Measurements from ENCODE around the gene MAFG. TPM values are rescaled to one million over a fixed set of nuclear protein-coding genes. Genes with fewer than 3 reads are reported as not detected.

MAFG gene
- total RNA-seq, 1 experiment from 2014 or later, result 31.7 TPM

GRCh38 chr17:81915331-81915730, 12.2 kb downstream of the MAFG start:
- Histone ChIP-seq H3K27me3 (ENCODE audit: control insufficient read depth, insufficient read depth, low read length) (peaks cover 2% of the 10 kb centered on the region; the same call in 1 of the 2 replicates), H3K4me3 (ENCODE audit: insufficient read depth, low read depth, low read length) (no peak overlapping the region), H3K36me3 (replicated peaks; ENCODE audit: control insufficient read depth, insufficient read depth, low read length) (peaks cover 12% of the 10 kb centered on the region)
- DNase-seq, result no peak

- Histone ChIP-seq H3K27me3 (ENCODE audit: control insufficient read depth, insufficient read depth, low read length) (peaks cover 2% of the 10 kb centered on the region; the same call in 1 of the 2 replicates), H3K4me3 (ENCODE audit: insufficient read depth, low read depth, low read length) (no peak overlapping the region), H3K36me3 (replicated peaks; ENCODE audit: control insufficient read depth, insufficient read depth, low read length) (peaks cover 9% of the 10 kb centered on the region)
- no peak for DNase-seq
Observed at GRCh38 chr17:81914103-81914850, 13.3 kb downstream of the MAFG start.

- H3K36me3 ChIP-seq (replicated peaks; ENCODE audit: control insufficient read depth, insufficient read depth, low read length), result peaks cover 7% of the 10 kb centered on the region
Observed at GRCh38 chr17:81913394-81914102, 14.0 kb downstream of the MAFG start.

GRCh38 chr17:81912441-81913309, 14.9 kb downstream of the MAFG start:
- Histone ChIP-seq H3K4me3 (ENCODE audit: insufficient read depth, low read depth, low read length) (no peak overlapping the region), H3K36me3 (replicated peaks; ENCODE audit: control insufficient read depth, insufficient read depth, low read length) (peaks cover 10% of the 10 kb centered on the region), H3K27me3 (ENCODE audit: control insufficient read depth, insufficient read depth, low read length) (peaks cover 2% of the 10 kb centered on the region; the same call in 1 of the 2 replicates)
- no peak for DNase-seq

More at GRCh38 chr17:81913394-81914102, 14.0 kb downstream of the MAFG start:
- H3K27me3 ChIP-seq (ENCODE audit: control insufficient read depth, insufficient read depth, low read length), result peaks cover 2% of the 10 kb centered on the region; the same call in 1 of the 2 replicates
- DNase-seq, result no peak
- no peak overlapping the region for H3K4me3 ChIP-seq (ENCODE audit: insufficient read depth, low read depth, low read length)

GRCh38 chr17:81911969-81912368, 15.6 kb downstream of the MAFG start:
- H3K4me3 ChIP-seq (ENCODE audit: insufficient read depth, low read depth, low read length), result peak overlapping the region; percentile 9; the same call in 1 of the 2 replicates
- peaks cover 2% of the 10 kb centered on the region; the same call in 1 of the 2 replicates for H3K27me3 ChIP-seq (ENCODE audit: control insufficient read depth, insufficient read depth, low read length)
- no peak for DNase-seq
- peaks cover 10% of the 10 kb centered on the region for H3K36me3 ChIP-seq (replicated peaks; ENCODE audit: control insufficient read depth, insufficient read depth, low read length)

GRCh38 chr17:81911277-81911961, 16.1 kb downstream of the MAFG start, which contains the start of gene PCYT2:
PCYT2 (minus strand) TSS chr17:81911399; CDS start chr17:81911355, 44 bp downstream.
- Histone ChIP-seq H3K4me3 (ENCODE audit: insufficient read depth, low read depth, low read length) (peak within 1 kb of the TSS; percentile 78), H3K27me3 (ENCODE audit: control insufficient read depth, insufficient read depth, low read length) (peaks cover 2% of the 10 kb centered on the region; the same call in 1 of the 2 replicates), H3K36me3 (replicated peaks; ENCODE audit: control insufficient read depth, insufficient read depth, low read length) (peaks cover 10% of the 10 kb centered on the region)
- peak; percentile 100 for DNase-seq

- no peak for DNase-seq
- H3K27me3 ChIP-seq (ENCODE audit: control insufficient read depth, insufficient read depth, low read length), result peaks cover 2% of the 10 kb centered on the region; the same call in 1 of the 2 replicates
- peak overlapping the region; percentile 78 for H3K4me3 ChIP-seq (ENCODE audit: insufficient read depth, low read depth, low read length)
- H3K36me3 ChIP-seq (replicated peaks; ENCODE audit: control insufficient read depth, insufficient read depth, low read length), result peaks cover 10% of the 10 kb centered on the region
Observed at GRCh38 chr17:81910840-81911276, 16.7 kb downstream of the MAFG start.

GRCh38 chr17:81909966-81910839, 17.3 kb downstream of the MAFG start:
- no peak for DNase-seq
- Histone ChIP-seq H3K27me3 (ENCODE audit: control insufficient read depth, insufficient read depth, low read length) (peaks cover 2% of the 10 kb centered on the region; the same call in 1 of the 2 replicates), H3K4me3 (ENCODE audit: insufficient read depth, low read depth, low read length) (peak overlapping the region; percentile 78), H3K36me3 (replicated peaks; ENCODE audit: control insufficient read depth, insufficient read depth, low read length) (peaks cover 7% of the 10 kb centered on the region)

- Histone ChIP-seq H3K27me3 (ENCODE audit: control insufficient read depth, insufficient read depth, low read length) (peaks cover 2% of the 10 kb centered on the region; the same call in 1 of the 2 replicates), H3K4me3 (ENCODE audit: insufficient read depth, low read depth, low read length) (no peak overlapping the region), H3K36me3 (replicated peaks; ENCODE audit: control insufficient read depth, insufficient read depth, low read length) (peaks cover 5% of the 10 kb centered on the region)
- no peak for DNase-seq
Observed at GRCh38 chr17:81909231-81909630, 18.3 kb downstream of the MAFG start.

GRCh38 chr17:81908793-81909192, 18.7 kb downstream of the MAFG start:
- Histone ChIP-seq H3K27me3 (ENCODE audit: control insufficient read depth, insufficient read depth, low read length) (peaks cover 2% of the 10 kb centered on the region; the same call in 1 of the 2 replicates), H3K36me3 (replicated peaks; ENCODE audit: control insufficient read depth, insufficient read depth, low read length) (peaks cover 3% of the 10 kb centered on the region; the same call in 1 of the 2 replicates), H3K4me3 (ENCODE audit: insufficient read depth, low read depth, low read length) (no peak overlapping the region)
- DNase-seq, result no peak

GRCh38 chr17:81907219-81908145, 20.1 kb downstream of the MAFG start:
- Histone ChIP-seq H3K27me3 (ENCODE audit: control insufficient read depth, insufficient read depth, low read length) (peaks cover 3% of the 10 kb centered on the region), H3K4me3 (ENCODE audit: insufficient read depth, low read depth, low read length) (no peak overlapping the region), H3K36me3 (replicated peaks; ENCODE audit: control insufficient read depth, insufficient read depth, low read length) (peaks cover 2% of the 10 kb centered on the region; the same call in 1 of the 2 replicates)
- DNase-seq, result no peak
